Measurements from ENCODE around the gene ERP27. TPM values are rescaled to one million over a fixed set of nuclear protein-coding genes. Genes with fewer than 3 reads are reported as not detected.
A peak's percentile ranks its signal among the peaks of the same experiment; 100 is the strongest.

ERP27 gene
- total RNA-seq, result under 1 TPM in 1 of 4 donors, not detected in 3; 0.42 TPM

DNA sequence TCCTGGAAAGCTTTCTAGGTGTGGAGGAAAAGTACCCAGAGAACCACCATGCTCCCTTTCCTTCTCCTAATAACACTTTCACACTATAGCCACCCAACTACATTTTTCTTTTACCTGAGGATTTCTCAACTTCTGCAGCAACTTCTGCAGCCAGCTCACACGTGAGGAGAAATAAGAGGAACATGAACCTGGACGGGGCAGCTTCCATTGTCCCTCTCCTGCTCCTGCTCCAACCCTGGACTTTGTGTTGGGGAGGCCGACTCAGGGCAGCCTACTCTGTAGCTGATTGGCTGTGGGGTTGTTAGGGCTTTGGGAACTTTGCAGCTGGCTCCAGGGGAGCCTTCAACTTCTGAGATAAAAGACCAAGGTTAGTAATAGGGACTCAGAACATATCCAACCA lies at the start of gene ERP27:
Gene ERP27 (minus strand): TSS at position 237 of the 400 bp plus-strand sequence. CDS start 29 bp downstream, at position 208.
- Histone ChIP-seq H3K9me3 (no peaks in the 10 kb centered on the region), H3K4me3 (no peak within 1 kb of the TSS), H3K4me1 (peaks cover 0 to 4% of the 10 kb centered on the region in 2 donors), H3K27ac (no peak within 1 kb of the TSS), H3K27me3 (no peaks in the 10 kb centered on the region), H3K36me3 (no peaks in the 10 kb centered on the region)
- no peak for DNase-seq
- no peak for TF ChIP-seq POLR2A (IDR thresholded peaks at IDR 0.05)
- TF ChIP-seq, protein P1, sequence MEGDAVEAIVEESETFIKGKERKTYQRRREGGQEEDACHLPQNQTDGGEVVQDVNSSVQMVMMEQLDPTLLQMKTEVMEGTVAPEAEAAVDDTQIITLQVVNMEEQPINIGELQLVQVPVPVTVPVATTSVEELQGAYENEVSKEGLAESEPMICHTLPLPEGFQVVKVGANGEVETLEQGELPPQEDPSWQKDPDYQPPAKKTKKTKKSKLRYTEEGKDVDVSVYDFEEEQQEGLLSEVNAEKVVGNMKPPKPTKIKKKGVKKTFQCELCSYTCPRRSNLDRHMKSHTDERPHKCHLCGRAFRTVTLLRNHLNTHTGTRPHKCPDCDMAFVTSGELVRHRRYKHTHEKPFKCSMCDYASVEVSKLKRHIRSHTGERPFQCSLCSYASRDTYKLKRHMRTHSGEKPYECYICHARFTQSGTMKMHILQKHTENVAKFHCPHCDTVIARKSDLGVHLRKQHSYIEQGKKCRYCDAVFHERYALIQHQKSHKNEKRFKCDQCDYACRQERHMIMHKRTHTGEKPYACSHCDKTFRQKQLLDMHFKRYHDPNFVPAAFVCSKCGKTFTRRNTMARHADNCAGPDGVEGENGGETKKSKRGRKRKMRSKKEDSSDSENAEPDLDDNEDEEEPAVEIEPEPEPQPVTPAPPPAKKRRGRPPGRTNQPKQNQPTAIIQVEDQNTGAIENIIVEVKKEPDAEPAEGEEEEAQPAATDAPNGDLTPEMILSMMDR (IDR thresholded peaks at IDR 0.05 in 4 of 5, conservative IDR thresholded peaks at IDR 0.05 in 1 of 5), result no peak
- intact Hi-C loops (cut with DNase I; ENCODE audit: low total_unique reads), result no loop called here
- no peak for ATAC-seq
- in situ Hi-C loops (cut with MboI; ENCODE audit: low sequenced_read_pairs in 4 of 4), result no loop called here

DNA sequence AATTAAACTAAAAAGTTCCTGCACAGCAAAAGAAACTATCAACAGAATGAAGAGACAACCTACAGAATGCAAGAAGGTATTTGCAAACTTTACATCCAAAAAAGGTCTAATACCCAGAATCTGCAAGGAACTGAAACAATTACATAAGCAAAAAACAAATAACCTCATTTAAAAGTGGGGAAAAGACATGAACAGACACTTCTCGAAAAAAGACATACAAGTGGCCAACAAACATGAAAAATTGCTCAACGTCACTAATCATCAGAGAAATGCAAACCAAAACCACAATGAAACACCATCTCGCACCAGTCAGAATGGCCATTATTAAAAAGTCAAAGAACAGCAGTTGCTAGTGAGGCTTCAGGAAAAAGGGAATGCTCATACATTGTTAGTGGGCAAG lies 49.7 kb upstream of the ERP27 start:
- TF ChIP-seq, protein P1 (IDR thresholded peaks at IDR 0.05 in 4 of 5, conservative IDR thresholded peaks at IDR 0.05 in 1 of 5), result no peak
- TF ChIP-seq POLR2A (IDR thresholded peaks at IDR 0.05), result no peak
- no peaks in the 10 kb centered on the region for H3K4me1 ChIP-seq
- in situ Hi-C loops (cut with MboI; ENCODE audit: low sequenced_read_pairs in 4 of 4) (loop anchor here in 3 of 4 donors (25.0 kb wide), 1 partner anchor 351 kb away; no protein-coding TSS in a partner anchor), intact Hi-C loops (cut with DNase I; ENCODE audit: low total_unique reads) (no loop called here)
- no peaks in the 10 kb centered on the region for H3K27me3 ChIP-seq
- DNase-seq (no peak), ATAC-seq (no peak)
- no peaks in the 10 kb centered on the region for H3K9me3 ChIP-seq
- H3K27ac ChIP-seq, result no peak overlapping the region
- no peak overlapping the region for H3K4me3 ChIP-seq
- no peaks in the 10 kb centered on the region for H3K36me3 ChIP-seq

DNA sequence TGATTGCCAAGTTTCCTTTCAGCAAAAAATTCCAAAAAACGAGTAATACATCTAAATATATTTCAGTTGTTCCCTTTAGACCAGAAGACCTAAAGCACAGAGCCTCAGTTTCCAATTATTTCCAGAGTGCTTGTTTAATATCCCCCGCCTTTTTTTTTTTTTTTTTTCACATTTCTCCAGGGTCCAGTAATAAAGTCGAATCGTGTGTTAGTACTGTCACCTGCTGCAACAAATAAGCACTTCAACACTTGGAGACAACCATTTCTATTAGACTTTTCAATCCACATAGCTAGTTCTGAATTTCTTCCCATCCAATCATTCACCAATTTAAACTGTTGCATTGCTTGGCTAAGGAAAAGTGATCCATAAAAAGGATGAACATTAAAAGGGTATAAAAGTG lies 48.1 kb upstream of the ERP27 start:
- Histone ChIP-seq H3K36me3 (no peaks in the 10 kb centered on the region), H3K9me3 (no peaks in the 10 kb centered on the region), H3K4me1 (no peaks in the 10 kb centered on the region), H3K27me3 (no peaks in the 10 kb centered on the region), H3K27ac (no peak overlapping the region), H3K4me3 (no peak overlapping the region)
- TF ChIP-seq POLR2A (IDR thresholded peaks at IDR 0.05), result no peak
- TF ChIP-seq, protein P1 (IDR thresholded peaks at IDR 0.05 in 4 of 5, conservative IDR thresholded peaks at IDR 0.05 in 1 of 5), result peak in 1 of 5 experiments; percentile 9
- ATAC-seq (no peak), DNase-seq (no peak)
- in situ Hi-C loops (cut with MboI; ENCODE audit: low sequenced_read_pairs in 4 of 4), result loop anchor here in 3 of 4 donors (25.0 kb wide), 1 partner anchor 349 kb away; no protein-coding TSS in a partner anchor
- intact Hi-C loops (cut with DNase I; ENCODE audit: low total_unique reads), result no loop called here

DNA sequence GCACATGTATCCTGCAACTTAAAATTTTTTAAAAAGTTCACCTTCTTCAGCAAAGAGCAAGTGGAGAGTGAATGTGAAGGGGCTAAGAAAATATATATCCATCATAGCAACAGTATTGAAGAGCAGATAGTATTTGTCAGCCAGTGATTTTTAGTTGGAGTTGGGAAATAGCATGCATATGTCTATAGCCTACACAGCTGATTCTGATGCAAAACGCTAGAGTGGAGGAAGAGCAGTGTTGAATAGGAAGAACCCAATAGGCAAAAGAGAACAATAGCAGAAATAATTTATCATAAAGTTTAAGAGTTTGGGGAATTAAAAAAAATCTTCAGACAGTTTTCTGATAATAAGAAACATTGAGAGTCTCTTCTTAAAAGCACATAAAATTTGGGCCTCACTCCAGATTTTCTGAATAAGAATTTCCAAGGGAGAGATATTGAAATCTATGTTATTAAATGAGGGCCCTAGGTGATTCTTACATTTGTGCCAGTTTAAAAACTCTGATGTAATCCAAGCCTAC lies 46.5 kb upstream of the ERP27 start:
- no peaks in the 10 kb centered on the region for H3K36me3 ChIP-seq
- intact Hi-C loops (cut with DNase I; ENCODE audit: low total_unique reads), result no loop called here
- H3K9me3 ChIP-seq, result no peaks in the 10 kb centered on the region
- H3K4me1 ChIP-seq, result no peaks in the 10 kb centered on the region
- TF ChIP-seq POLR2A (IDR thresholded peaks at IDR 0.05), result no peak
- TF ChIP-seq, protein P1 (IDR thresholded peaks at IDR 0.05 in 4 of 5, conservative IDR thresholded peaks at IDR 0.05 in 1 of 5), result no peak
- H3K27me3 ChIP-seq, result no peaks in the 10 kb centered on the region
- no peak overlapping the region for H3K27ac ChIP-seq
- ATAC-seq (no peak), DNase-seq (no peak)
- no peak overlapping the region for H3K4me3 ChIP-seq
- in situ Hi-C loops (cut with MboI; ENCODE audit: low sequenced_read_pairs in 4 of 4), result loop anchor here in 3 of 4 donors (25.0 kb wide), 1 partner anchor 348 kb away; no protein-coding TSS in a partner anchor

Measured in gastrocnemius medialis (tissue), 4 donors.